HG03060 (cell line): ENCODE measurements around the gene SESN3.
"Not testable (repeated sequence)": the region's sequence is repeated elsewhere in the genome, so short reads cannot be mapped to it uniquely, and the experiment has no call there.

Experiments used
- ATAC-seq: cut with Tn5 transposase; IDR thresholded peaks from one replicate; pipeline ENCODE4 v1.9.1; 2021; ENCODE audit warnings: low read depth, moderate number of reproducible peaks; ENCODE audit not compliant: unreplicated experiment

The SESN3 gene

DNA sequence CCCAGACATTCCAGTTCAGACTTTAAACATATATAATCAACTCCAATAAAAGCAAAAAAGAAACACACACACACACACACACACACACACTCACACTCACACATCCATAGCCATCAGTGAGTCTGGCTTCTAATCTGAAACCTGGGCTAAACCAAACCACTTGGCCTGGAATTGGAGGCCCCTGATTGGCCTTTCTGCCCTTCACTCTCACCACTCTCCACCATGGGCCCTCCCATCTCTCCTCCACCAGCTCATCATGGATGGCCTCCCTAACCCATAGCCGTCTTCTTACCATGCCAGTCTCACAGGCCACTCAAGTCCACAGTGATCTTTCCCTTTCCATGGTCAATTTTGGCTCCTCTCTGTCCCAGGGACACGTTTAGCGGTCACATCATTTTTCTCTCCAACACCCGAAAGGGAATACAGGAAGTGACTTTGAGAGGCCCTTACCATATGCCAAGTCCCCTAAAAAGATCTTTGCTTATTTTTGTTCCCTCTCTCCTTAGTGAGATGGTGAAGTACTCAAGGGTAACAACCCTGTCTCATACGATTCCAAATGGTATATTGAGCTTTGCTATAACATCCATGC is 74.8 kb downstream of the SESN3 start:
- no peak for ATAC-seq

DNA sequence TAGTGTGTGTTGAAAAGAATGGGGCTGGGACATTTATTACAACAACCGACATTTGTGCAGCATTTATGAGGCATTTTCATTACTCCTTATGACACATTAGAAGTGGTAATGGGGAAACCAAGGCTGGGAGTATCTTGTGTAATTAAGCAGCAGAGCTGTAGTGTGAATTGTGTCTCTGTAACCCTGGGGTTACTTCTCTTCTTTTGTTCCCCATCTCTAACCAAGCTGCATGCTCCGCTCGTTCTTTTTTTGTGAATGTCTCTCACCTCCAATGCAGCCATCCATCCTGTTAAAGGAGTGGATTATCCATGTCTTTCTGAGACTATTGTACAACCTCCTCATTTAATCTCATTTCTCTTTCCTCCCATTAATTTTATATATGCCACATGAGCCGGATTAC is 75.6 kb downstream of the SESN3 start:
- ATAC-seq = no peak

DNA sequence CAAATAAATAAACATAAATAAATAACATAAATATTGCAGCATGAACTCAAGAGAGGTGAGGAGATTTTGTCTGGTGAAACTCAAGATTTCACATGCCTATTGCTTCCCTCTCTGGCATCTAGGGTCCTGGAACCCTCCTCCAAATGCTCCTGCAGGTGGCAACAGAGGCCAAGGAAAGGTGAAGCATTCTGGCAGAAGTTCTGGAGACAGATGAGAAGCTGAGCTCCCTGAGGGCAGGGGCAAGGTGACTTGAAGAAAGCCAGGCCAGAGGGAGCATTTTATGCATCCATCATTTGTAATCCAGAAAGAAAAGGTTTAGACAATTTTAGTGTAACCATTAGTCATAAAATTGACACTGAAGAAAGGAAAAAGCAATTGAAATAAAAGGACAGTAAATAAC is 76.5 kb downstream of the SESN3 start:
- ATAC-seq = no peak

DNA sequence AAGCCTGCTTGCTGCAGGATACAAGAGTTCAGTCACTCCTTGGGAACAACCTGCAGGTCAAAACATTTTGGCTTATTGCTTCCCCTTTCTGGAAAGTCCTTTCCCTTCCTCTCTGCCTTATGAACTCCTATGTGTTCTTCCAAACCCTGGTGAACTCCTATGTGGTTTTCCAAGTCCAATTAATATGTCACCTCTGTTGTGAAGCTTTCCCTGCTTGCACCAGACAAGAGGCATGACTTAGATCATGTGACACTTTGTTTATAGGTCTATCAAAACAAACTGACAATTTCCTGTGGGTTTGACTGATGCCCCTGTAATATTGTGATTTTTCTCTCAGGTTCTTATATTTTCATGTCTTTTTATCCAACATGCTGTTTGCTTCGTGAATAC is 77.2 kb downstream of the SESN3 start:
- ATAC-seq = no peak

DNA sequence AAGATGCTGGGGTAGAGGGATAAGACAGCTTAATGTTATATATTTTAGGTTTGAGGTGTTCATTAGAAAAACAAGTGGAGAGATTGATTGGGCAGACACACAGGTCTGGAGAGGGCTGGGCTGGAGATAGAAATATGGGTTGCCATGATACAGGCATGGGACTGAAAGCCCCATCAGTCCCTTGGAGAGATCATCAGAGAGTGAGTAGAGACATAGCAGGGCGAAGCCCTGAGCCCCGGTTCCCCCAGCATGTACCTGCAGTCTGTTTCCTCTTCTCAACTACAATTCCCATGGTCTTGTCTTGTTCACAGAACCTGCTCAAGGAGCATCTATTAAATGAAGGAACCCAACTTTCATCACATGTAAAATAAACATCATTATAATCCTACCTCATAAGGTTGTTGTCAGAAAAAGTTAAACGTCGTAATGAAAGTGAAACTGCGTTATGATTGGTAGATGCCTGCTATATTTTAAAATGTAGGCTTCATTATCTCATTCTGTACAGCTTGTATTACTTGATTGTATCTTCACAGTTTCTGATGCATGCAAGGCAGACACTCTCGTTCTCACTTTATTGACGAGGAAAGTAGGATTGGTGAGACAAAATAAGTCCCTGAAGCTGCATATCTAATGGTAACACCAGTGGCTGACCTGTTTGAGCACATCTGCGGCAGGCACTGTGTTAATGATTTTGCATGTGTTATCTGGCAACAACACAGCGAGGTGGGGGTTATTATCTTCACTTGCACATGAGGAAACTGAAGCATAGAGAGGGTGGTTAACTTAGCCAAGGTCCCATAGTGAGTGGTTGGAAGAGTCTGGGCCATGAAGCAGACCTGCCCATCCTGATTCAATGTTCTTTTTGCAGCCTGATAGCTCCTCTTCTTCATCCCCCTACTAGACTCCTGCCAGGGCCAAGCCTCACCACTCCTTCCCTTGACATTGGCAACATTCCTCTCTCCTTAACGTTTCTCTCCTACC is 77.8 kb downstream of the SESN3 start:
- no peak for ATAC-seq

DNA sequence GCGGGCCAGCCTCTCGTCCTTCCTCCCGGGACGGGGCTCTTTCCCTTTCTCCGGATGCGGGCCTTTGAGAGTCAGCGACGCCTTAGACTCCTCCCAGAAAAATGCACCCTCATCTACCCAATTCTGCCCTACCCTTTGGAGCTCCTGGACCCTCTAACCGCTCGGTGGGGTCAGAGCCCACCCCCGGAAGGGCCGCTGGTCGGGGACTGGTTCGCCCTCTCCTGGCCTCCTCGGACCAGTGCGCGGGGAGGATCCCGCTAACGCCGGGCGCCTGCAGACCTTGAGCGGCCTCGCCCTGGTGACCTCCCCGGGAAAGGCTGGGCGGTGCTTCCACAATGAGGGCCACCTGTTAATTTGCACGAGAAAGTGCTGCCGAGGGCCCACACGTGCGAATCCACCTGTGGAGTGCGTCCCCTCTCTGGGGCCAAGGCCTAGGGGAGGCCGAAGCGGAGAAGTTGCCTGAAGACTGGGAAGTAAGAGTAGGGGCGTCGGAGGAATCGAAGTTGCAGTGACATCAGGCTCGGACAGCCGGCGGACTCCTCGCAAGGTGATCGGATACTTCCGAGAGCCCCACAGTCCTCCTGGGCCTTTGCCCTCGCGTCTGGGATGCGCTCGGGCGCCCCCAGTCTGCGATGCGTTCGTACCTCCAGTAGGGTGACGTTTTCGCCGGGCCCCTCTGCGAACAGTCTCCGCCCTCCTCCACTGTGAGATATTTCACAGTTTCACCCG is 79.9 kb downstream of the SESN3 start:
- peak; percentile 84 for ATAC-seq

DNA sequence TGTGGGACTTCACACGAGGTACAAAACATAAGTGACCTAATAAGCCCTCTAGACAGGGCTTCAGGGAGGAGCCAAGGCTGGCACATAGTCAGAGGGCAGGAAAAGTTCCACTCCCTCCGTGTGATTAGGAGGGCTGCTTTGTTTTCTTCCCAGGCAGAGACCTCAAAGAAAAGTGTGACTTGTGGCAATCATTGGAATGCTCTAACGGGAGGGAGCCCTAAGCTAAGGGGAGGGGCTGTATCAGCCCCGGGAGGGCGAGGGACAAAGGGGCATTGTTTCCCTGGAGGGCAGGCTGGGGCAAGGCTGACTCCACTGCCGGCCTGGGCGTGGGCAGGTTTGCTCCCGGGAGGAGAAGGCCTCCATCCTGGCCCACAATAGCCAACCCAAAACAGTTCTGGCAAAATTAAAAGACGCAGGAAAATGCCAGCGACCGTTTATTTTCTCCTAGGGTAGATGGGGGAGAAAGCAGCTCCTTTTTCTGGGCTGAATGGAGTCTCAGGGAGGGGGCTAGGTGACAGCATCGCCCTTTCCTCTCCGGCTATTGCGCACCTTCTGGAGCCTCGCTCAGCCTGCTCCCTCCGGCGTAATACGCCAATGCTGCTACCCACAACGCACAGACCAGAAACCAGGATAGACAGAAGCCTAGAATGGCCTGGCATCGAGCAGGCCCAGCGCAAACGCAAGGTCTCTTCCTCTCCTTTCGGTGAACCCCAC is 81.2 kb downstream of the SESN3 start:
- no peak for ATAC-seq

DNA sequence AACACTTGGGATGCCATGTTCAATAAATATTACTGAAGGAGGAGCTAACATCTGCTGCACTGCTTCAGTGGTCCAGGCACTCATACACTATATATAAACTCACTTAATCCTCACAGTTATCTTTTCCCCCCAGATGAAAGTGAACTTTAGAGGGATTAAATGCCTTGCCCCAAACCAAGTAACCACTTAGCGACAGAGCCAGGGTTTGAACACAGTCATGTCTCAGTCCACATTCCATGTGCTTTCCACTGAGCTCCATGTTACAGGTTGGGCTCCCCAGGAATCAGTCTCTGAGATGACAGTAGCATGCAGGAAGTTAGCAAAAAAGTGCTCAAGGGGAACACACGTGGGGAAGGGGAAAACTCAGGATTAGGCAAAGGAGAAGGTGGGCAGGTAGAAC is 82.1 kb downstream of the SESN3 start:
- ATAC-seq = no peak

DNA sequence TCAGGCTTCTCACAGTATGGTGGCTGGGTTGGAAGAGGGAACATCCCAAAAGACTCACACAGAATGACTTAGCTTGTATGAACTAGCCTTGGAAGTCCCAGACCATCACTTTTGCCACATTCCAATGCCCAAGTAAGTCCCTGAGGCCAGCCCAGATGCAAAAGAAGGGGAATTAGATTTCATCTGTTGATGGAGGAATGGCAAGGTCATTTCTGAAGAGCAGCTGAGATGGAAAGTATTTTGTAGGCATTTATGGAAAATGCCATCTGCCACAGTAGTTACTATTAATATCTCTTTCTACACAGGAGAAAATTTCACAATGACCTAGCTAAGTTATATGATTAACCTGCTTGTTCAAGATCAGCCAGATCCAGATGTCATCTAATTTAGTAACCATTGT is 82.6 kb downstream of the SESN3 start:
- ATAC-seq = no peak

DNA sequence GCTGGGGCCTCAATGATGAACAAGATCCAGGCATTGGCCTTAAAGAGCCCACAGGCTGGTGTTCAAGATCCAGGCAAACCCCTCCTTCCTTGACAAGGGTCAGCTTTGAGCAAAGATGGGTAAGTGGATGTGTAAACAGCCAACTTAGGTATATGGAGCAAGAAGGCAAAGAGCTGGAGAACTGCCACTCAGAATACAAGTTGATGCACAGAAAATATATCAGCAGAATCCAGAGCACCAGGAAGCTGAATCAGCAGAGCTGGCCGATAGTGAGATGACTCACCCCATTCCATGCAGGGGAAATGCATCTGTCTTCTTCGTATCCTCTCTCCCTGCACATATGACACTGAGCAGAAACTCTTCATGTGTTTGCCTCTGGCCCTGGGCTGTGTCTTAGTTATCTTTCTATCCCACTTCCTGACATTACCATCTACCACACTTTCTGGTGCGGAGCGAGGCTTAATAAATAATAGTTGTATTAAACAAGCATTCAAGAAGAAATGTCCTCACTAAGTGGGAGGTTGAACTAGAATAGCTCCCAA is 83.6 kb downstream of the SESN3 start:
- ATAC-seq = no peak

DNA sequence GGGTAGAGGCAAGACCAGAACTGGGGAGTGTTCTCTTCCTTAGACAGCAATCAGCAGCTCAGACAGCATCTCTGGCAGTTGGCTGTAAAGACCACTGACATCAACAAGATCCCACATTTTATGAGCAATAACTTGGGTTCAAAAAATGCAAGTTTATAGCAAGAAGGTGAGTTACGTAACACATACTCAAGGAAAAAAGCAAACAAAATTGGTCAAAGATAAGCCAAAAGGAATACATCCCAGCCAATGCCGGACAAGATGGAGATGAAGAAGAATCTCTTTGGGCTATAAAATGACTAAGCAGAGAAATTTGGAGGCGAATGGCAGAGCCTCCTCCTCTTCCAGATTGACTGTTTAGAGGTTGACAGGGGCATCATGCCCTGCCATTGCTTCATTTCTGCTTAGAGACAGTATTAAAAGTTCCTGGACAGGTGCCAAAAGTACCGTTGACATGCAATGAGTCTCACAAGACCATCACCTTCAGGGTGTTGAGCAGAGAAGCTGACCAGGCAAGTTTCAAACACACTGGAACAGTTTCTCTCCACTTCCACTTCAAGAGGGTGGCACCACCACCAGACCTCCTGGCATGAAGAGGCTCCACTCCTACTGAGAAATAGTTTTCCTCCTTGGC is 85.5 kb downstream of the SESN3 start:
- no peak for ATAC-seq

DNA sequence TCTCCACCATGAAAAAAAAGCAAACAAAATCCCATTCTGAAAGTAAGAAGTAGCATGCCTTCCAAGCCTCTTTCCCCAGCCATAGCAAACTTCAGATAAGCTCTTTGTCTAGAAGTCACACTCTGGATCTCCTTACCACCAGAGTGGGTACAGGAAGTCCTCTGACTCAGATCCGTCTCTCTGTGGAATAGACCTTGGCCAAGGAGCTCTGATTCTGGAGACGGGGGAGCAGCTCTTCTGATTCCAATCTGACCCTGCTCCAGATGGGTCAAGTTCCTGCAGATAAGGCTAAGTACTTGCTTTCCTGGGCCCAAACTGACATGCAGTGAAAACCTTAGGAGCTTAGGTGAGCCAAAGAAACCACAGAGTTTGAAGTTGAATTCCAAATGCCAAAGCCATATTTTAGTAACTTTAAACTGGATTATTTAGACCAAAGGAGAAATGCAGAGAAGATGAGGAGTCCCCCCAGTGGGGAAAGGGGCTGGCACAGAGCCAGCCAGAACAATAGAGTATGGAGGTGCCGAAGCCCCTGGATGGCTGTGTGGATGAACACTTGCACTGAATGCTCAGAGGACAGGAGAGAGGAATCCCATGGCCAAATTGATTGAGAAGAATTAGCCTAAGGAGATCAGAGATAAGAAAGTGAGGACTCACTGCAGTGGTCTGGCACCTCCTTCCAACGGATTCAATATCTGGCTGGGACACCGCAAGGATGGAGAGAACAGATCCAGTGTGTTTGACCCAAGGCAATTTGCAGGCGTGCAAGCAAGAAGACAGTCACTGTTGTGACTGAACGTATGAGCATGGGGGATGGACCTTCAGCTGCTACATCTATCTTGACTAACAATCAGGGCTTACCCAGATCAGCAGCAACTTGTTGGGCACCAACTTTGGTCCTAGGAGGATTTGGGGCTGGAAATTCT is 86.4 kb downstream of the SESN3 start:
- ATAC-seq = no peak

DNA sequence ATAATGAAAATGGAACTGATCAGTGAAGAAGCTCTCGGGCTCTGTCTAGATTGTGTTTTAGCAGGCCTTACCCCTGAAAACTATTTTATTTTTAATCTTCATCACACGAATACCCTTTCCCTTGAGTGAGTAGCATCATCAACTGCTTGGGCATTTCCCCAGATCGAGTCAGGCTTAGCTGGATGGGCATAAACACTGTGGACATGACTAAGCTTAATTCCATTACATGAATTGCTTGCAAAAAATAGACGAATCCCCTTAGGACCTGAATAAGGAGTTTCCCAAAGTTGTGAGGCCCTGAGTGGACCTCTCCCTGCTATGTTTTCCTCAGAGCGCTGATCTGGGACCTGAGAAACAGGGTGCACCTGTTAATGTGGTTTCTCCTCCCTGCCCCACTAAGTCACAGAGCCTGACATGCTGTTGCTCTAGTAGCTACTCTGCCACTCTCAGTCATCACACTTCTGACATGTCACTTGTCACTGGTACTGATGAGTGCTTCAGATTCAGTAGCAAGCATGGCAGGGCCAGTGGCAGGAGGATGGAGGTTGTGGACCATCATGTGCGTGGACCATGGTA is 87.8 kb downstream of the SESN3 start:
- ATAC-seq = no peak

DNA sequence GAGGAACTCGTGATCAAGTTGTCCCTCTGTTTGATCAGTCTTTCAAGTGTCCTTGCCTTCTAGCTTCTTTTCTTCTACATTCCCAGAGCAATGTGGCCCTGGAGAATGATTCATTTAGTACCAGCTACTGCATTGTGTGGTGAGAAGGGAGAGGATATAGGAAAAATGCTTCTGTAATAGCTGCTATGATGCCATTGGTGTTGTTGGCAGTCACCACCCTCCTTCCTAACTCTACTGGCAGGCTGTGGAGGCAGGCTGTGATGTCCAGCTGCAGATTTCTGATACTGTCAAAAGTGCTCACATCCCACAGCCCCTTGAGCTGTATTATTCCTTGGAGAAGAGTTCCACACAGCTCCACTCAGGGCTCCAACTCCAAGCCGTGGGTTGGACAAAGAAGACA is 88.6 kb downstream of the SESN3 start:
- no peak for ATAC-seq

DNA sequence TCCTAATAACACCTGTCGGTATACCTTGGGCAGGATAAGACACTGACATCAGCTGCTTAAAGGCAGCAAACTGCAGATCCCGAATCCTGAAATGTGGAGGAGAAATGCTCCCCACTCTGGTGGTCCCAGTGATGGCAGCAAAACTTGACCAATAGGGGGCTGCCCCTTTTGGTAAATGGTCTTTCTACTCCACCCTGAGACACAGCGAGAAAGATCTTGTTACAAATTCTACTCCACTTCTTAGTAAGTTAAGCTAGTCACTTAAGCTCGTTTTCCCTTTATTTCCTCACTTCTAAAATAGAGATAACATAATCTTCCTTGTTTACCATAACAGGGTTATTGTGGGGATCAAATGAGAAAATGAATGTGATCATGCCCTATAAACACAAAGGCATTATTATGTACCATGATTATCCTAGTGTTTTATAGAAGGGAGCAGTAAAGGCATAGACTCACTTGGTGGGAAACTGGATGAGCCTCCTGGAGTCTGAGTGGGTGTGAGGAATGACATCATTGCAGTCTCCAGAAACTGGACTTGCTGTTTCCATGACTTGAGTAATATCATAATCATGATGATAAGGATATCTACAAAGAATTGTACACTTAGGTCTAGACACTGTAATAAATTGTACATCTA is 90.5 kb downstream of the SESN3 start:
- no peak for ATAC-seq

DNA sequence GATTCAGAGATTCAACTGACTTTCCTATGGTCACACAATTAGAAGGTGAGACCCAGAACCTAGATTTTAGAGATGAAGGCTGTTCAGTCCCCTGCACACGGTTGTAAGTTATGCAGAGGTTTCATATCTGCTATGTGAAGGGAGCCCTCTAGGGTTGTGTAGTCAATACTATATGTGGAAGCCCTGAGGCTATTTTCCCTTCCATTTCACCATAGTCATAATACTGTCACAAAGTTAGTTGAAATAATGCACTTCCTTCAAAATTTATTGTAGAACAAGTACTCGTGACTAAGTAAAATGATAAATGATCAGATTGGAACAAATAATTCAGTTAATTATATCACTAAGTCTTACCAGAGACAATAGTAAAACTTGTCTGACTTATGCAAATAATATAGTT is 92.6 kb downstream of the SESN3 start:
- ATAC-seq = peak; percentile 72

DNA sequence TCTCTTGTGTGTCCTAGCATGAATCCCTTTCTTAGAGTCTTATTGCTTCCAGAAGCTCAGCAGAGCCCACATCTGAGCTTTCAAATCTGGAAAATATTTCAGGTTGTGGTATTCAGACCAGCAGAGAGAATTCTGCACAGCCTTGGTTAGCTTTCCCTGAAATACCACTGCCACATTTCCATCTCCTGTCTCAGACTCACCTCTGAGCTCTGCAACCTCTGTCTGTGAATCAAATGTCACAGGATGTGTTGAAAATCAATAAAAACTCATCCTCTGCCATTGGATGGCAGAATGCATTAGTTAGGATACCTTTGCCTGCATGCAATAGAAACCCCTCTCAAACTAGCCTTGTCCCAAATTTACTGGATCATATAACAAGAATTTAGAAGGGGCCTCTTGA is 93.7 kb downstream of the SESN3 start:
- ATAC-seq = no peak

DNA sequence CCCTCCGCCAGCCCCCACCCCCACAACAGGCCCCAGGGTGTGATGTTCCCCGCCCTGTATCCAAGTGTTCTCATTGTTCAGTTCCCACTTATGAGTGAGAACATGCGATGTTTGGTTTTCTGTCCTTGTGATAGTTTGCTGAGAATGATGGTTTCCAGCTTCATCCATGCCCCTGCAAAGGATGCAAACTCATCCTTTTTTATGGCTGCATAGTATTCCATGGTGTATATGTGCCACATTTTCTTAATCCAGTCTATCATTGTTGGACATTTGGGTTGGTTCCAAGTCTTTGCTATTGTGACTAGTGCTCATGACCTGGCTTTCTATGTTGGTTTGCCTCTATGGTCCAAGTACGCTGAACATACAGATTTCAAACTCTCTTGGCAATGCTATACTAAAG is 94.3 kb downstream of the SESN3 start:
- ATAC-seq = not testable (repeated sequence)
